Prostate gland (tissue), 2 donors: Measurements from ENCODE around the gene CLK3. TPM values are rescaled to one million over a fixed set of nuclear protein-coding genes. Genes with fewer than 3 reads are reported as not detected.

Experiments used
- DNase-seq: peaks from one replicate; pipeline ENCODE4 v3.0.0-alpha.2; 2019; ENCODE audit warnings: low spot score
- H3K27ac ChIP-seq, 2 donors: fragments of 200-600 bp; sonication (generic); 2 replicates each; pipeline ENCODE4 v1.5.1; 2017 to 2019
- H3K27me3 ChIP-seq: fragments of 200-600 bp; sonication (generic); replicated peaks from 2 replicates; pipeline ENCODE4 v1.5.1; 2019; ENCODE audit not compliant: insufficient read depth
- H3K36me3 ChIP-seq, 2 donors: fragments of 200-600 bp; sonication (generic); 1 replicate in 1 of 2; 2 replicates in 1 of 2; pipeline versions ENCODE4 v1.5.1 to v1.8.1; 2017 to 2019
- H3K4me1 ChIP-seq: fragments of 200-600 bp; sonication (generic); replicated peaks from 2 replicates; pipeline ENCODE4 v1.5.1; 2019
- H3K4me3 ChIP-seq, 2 donors: fragments of 200-600 bp; sonication (generic); 2 replicates each; pipeline ENCODE4 v1.5.1; 2017 to 2019
- H3K9me3 ChIP-seq: fragments of 200-600 bp; sonication (generic); 2 replicates; pipeline ENCODE4 v1.5.1; 2017
- CTCF ChIP-seq, 4 experiments: fragments of 200-600 bp in 2 of 4; fragments of 450-650 bp in 2 of 4; sonication (generic) in 2 of 4; IDR thresholded peaks; 1 replicate in 3 of 4; 2 replicates in 1 of 4; pipeline ENCODE4 v1.5.1; 2016 to 2019; ENCODE audit warnings: antibody characterized with exemption in 4 of 4, mild to moderate bottlenecking in 2 of 4, moderate library complexity in 2 of 4
- POLR2A ChIP-seq: fragments of 450-650 bp; IDR thresholded peaks from one replicate; pipeline ENCODE4 v1.6.1; 2016; ENCODE audit warnings: antibody characterized with exemption, mild to moderate bottlenecking
- POLR2AphosphoS5 ChIP-seq: sonication (generic); formaldehyde crosslinking; IDR thresholded peaks from one replicate; pipeline ENCODE4 v1.6.1; 2017; ENCODE audit warnings: antibody characterized with exemption
- WGBS: methylation state at CpG from one replicate; pipeline ENCODE4 v1.1.5; 2018; 5-methylcytosine and 5-hydroxymethylcytosine counted together
- intact Hi-C: fragments of 100-400 bp; cut with DNase I; formaldehyde crosslinking; loops from one replicate; pipeline ENCODE4 v1.14.2; 2022
- total RNA-seq, 2 donors: library from RNA; depleted of rRNA; stranded (reverse); fragments of >200 nt; gene quantifications; one replicate each; pipeline ENCODE4 v1.1.0, GENCODE V29; 2016

CLK3 gene
- total RNA-seq, 2 donors from 2014 or later = 140 to 180 TPM

- H3K27ac ChIP-seq = peak overlapping the region; percentile 84 to 86
- intact Hi-C loops = no loop called here
- no peak for DNase-seq
- H3K9me3 ChIP-seq = no peaks in the 10 kb centered on the region
- H3K36me3 ChIP-seq = no peaks in the 10 kb centered on the region
- no peaks in the 10 kb centered on the region for H3K27me3 ChIP-seq
- 65% methylated on average over 2 of the region's 2 CpGs for WGBS
- H3K4me1 ChIP-seq = peaks cover 24% of the 10 kb centered on the region
- TF ChIP-seq CTCF (IDR thresholded peaks at IDR 0.05) = no peak
- TF ChIP-seq POLR2A = no peak
- TF ChIP-seq POLR2AphosphoS5 = no peak
- no peak overlapping the region for H3K4me3 ChIP-seq
Measured at GRCh38 chr15:74643665-74644204, 28.1 kb downstream of the CLK3 start.

GRCh38 chr15:74646480-74646879, 30.8 kb downstream of the CLK3 start:
- H3K27me3 ChIP-seq = no peaks in the 10 kb centered on the region
- TF ChIP-seq POLR2AphosphoS5 (no peak), CTCF (IDR thresholded peaks at IDR 0.05) (no peak), POLR2A (no peak)
- no peaks in the 10 kb centered on the region for H3K36me3 ChIP-seq
- DNase-seq = no peak
- H3K9me3 ChIP-seq = no peaks in the 10 kb centered on the region
- no peak overlapping the region for H3K4me3 ChIP-seq
- intact Hi-C loops = no loop called here
- no peak overlapping the region for H3K27ac ChIP-seq
- peaks cover 18% of the 10 kb centered on the region for H3K4me1 ChIP-seq

DNA sequence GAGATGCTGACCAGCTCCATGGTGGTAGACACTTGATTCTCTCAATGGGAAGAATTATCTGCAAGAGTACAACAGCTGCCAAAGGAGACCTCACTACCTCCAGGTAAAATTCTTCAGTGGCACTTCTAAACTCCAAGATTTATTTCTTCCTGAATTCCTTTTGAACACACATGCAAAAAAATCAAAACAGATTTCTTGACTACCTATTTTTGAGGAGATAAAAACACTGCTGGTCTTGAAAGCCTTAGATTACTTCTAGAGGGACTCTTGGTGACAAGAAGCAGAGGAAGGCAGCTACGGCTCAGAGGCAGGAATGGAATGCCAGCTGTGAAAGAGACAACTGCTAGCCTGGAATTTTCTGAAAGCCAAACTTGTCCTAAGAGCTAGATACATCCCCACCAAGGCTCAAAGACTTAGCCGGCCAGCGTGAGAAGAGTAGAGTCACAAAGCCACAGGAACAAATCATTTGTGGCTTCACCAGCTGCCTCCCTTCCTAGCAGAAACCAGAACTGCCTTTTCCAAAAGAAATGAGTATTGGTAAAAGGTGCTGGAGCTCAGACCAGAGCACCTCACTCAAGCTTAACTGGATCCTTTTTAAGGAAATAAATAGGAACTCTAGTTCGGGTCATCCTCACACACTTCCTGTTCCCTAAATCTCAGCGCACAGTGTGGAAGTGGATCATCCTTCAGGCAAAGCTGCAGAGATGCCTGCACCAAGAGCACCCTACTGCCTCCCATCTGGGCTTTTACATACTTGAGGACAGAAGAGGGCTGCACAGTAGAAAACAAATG, 32.6 kb downstream of the CLK3 start:
- DNase-seq = no peak
- 85% methylated on average over 5 of the region's 5 CpGs for WGBS
- intact Hi-C loops = no loop called here

DNA sequence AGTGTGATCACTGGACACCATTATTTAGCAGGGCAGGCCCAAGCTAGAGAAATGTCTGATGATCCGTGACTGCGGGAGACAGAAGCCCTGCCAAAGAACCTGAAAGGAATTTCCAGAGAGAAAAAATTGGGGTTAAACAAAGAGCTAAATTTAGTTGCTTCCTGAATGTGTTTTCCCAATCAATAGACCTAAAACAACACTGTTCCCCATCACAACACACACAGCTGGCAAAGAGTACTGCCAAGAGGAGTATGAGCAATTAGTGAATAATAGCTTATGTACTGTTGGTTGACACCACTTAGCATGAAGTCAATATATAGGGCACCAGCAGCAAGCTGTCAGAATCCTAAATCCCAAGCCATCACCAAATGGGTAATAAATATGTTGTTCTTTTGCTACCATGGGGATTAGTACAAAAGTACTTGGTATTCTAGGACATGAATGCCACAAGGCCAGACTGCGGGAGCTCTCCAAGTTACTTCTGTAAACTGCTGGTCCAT, 35.7 kb downstream of the CLK3 start:
- H3K27ac ChIP-seq = no peak overlapping the region
- intact Hi-C loops = no loop called here
- peaks cover 4% of the 10 kb centered on the region for H3K4me1 ChIP-seq

More for the DNA sequence above, 32.6 kb downstream of the CLK3 start:
- no peaks in the 10 kb centered on the region for H3K9me3 ChIP-seq
- TF ChIP-seq POLR2AphosphoS5 (no peak), CTCF (IDR thresholded peaks at IDR 0.05) (no peak), POLR2A (no peak)
- no peak overlapping the region for H3K4me3 ChIP-seq
- H3K27me3 ChIP-seq = no peaks in the 10 kb centered on the region
- H3K27ac ChIP-seq = no peak overlapping the region
- peaks cover 4% of the 10 kb centered on the region for H3K4me1 ChIP-seq
- no peaks in the 10 kb centered on the region for H3K36me3 ChIP-seq

More for the DNA sequence above, 35.7 kb downstream of the CLK3 start:
- H3K27me3 ChIP-seq = no peaks in the 10 kb centered on the region
- DNase-seq = no peak
- no peaks in the 10 kb centered on the region for H3K9me3 ChIP-seq
- TF ChIP-seq POLR2AphosphoS5 (no peak), CTCF (IDR thresholded peaks at IDR 0.05) (no peak), POLR2A (no peak)
- H3K4me3 ChIP-seq = no peak overlapping the region
- H3K36me3 ChIP-seq = no peaks in the 10 kb centered on the region
- whole genome bisulfite sequencing = 50% methylated on average over 3 of the region's 3 CpGs
